Neuronal stem cell (in vitro differentiated cells): ENCODE data around the gene ARHGEF10L.

Source experiments
- DNase-seq: peaks from one replicate; pipeline ENCODE4 v3.0.0-alpha.2; 2013; ENCODE audit warnings: low spot score
- H2AFZ ChIP-seq: one replicate; pipeline ENCODE4 v1.6.1; 2013; ENCODE audit warnings: mild to moderate bottlenecking, low read length, inconsistent platforms
- H2AK5ac ChIP-seq: 2 replicates; pipeline ENCODE4 v1.6.1; 2013; ENCODE audit warnings: low read depth, mild to moderate bottlenecking, inconsistent platforms, low read length, moderate library complexity, mixed read lengths
- H2BK120ac ChIP-seq: 2 replicates; pipeline ENCODE4 v1.6.1; 2013; ENCODE audit warnings: low read depth, mild to moderate bottlenecking, inconsistent platforms, low read length, moderate library complexity, mixed read lengths
- H2BK12ac ChIP-seq: one replicate; pipeline ENCODE4 v1.6.1; 2013; ENCODE audit warnings: low read length, inconsistent platforms
- H2BK15ac ChIP-seq: 2 replicates; pipeline ENCODE4 v1.6.1; 2013; ENCODE audit warnings: mild to moderate bottlenecking, low read length, inconsistent platforms, mixed read lengths
- H2BK5ac ChIP-seq: one replicate; pipeline ENCODE4 v1.6.1; 2013; ENCODE audit warnings: inconsistent platforms, mild to moderate bottlenecking, low read length, moderate library complexity
- H3K14ac ChIP-seq: one replicate; pipeline ENCODE4 v1.6.1; 2013; ENCODE audit warnings: low read length, inconsistent platforms
- H3K18ac ChIP-seq: 2 replicates; pipeline ENCODE4 v1.6.1; 2013; ENCODE audit warnings: low read length, inconsistent platforms
- H3K23ac ChIP-seq: 2 replicates; pipeline ENCODE4 v1.6.1; 2013; ENCODE audit warnings: low read depth, mild to moderate bottlenecking, mixed read lengths, low read length, inconsistent platforms; ENCODE audit not compliant: poor library complexity
- H3K27ac ChIP-seq: replicated peaks from 3 replicates; pipeline ENCODE4 v1.5.1; 2013; ENCODE audit warnings: low read length, inconsistent platforms
- H3K27me3 ChIP-seq, 3 experiments: 2 replicates each; pipeline ENCODE4 v1.6.1; 2013; ENCODE audit warnings: low read length in 3 of 3, mild to moderate bottlenecking in 2 of 3, inconsistent platforms in 1 of 3, low read depth in 1 of 3, mixed read lengths in 1 of 3, moderate library complexity in 1 of 3; ENCODE audit not compliant: control insufficient read depth in 3 of 3, insufficient read depth in 3 of 3
- H3K36me3 ChIP-seq, 2 donors: replicated peaks in 1 of 2; 2 replicates each; pipeline ENCODE4 v1.6.1; 2013; ENCODE audit warnings: low read length in 2 of 2; ENCODE audit not compliant: control insufficient read depth in 2 of 2, insufficient read depth in 2 of 2
- H3K4ac ChIP-seq: 2 replicates; pipeline ENCODE4 v1.6.1; 2013; ENCODE audit warnings: inconsistent platforms, mild to moderate bottlenecking, low read length, moderate library complexity
- H3K4me1 ChIP-seq, 2 donors: 1 replicate in 1 of 2; 2 replicates in 1 of 2; pipeline ENCODE4 v1.6.1; 2013; ENCODE audit warnings: low read length in 2 of 2, low read depth in 1 of 2; ENCODE audit not compliant: control insufficient read depth in 2 of 2, insufficient read depth in 1 of 2
- H3K4me2 ChIP-seq: one replicate; pipeline ENCODE4 v1.6.1; 2013; ENCODE audit warnings: mild to moderate bottlenecking, low read length, inconsistent platforms; ENCODE audit not compliant: insufficient read depth, poor library complexity, severe bottlenecking
- H3K4me3 ChIP-seq, 2 donors: 2 replicates each; pipeline ENCODE4 v1.5.1; 2013; ENCODE audit warnings: low read length in 2 of 2, mild to moderate bottlenecking in 2 of 2, inconsistent platforms in 1 of 2, moderate library complexity in 1 of 2
- H3K79me1 ChIP-seq: one replicate; pipeline ENCODE4 v1.6.1; 2013; ENCODE audit warnings: low read depth, mild to moderate bottlenecking, inconsistent platforms, low read length, moderate library complexity
- H3K9ac ChIP-seq: one replicate; pipeline ENCODE4 v1.6.1; 2013; ENCODE audit warnings: mild to moderate bottlenecking, low read depth, low read length, inconsistent platforms; ENCODE audit not compliant: poor library complexity
- H3K9me3 ChIP-seq, 2 donors: replicated peaks in 1 of 2; 2 replicates each; pipeline versions ENCODE3 to v1.6.1; 2013; ENCODE audit warnings: low read length in 2 of 2, mild to moderate bottlenecking in 2 of 2, inconsistent platforms in 1 of 2, low read depth in 1 of 2, mixed read lengths in 1 of 2, moderate library complexity in 1 of 2; ENCODE audit not compliant: control insufficient read depth in 2 of 2, insufficient read depth in 1 of 2
- H4K8ac ChIP-seq: one replicate; pipeline ENCODE4 v1.6.1; 2013; ENCODE audit warnings: low read depth, mild to moderate bottlenecking, inconsistent platforms, low read length, moderate library complexity
- H4K91ac ChIP-seq: one replicate; pipeline ENCODE4 v1.6.1; 2013; ENCODE audit warnings: low read length, low read depth, mild to moderate bottlenecking, inconsistent platforms; ENCODE audit not compliant: poor library complexity
- WGBS, 2 donors: extraction: QIAGEN DNeasy Blood & Tissue Kit; methylation state at CpG; one replicate each; pipeline ENCODE4 v1.1.7; 2013; ENCODE audit warnings: missing lambda C conversion rate in 2 of 2, mixed read lengths in 1 of 2; ENCODE audit not compliant: insufficient read length in 2 of 2, insufficient replicate concordance in 1 of 2; ENCODE audit errors: extremely low coverage in 2 of 2; 5-methylcytosine and 5-hydroxymethylcytosine counted together

Gene ARHGEF10L

DNA sequence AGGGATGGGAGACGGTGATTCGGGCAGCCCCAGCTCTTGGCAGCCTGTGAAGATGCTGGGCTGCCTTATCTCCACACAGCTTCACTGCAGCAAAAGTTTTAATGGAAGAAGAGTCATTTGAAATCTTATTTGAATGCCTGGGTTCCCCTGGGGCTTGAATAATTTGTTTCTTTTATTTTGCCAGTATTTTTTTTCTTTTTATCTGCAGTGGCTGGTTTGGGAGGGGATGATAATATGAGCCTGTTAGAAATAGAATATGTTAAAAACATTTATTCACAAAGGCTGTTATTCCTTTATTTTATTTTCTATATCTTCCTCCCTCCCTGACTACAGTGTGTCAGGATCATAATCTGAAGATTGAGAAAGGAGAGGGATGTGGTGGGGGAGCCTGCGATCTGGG lies 103.4 kb downstream of the ARHGEF10L start:
- Histone ChIP-seq H3K9me3 (no peaks in the 10 kb centered on the region), H2BK120ac (no peak overlapping the region), H3K36me3 (peaks cover 14 to 62% of the 10 kb centered on the region in 2 donors), H3K4me1 (no peaks in the 10 kb centered on the region), H4K91ac (no peak overlapping the region), H3K27ac (no peak overlapping the region), H2BK15ac (no peak overlapping the region), H3K9ac (no peak overlapping the region), H3K79me1 (peaks cover 2% of the 10 kb centered on the region), H3K27me3 (no peaks in the 10 kb centered on the region), H2AK5ac (no peak overlapping the region), H3K18ac (no peak overlapping the region), H4K8ac (no peak overlapping the region), H3K4ac (no peak overlapping the region), H3K23ac (no peak overlapping the region), H3K14ac (no peak overlapping the region), H2BK5ac (no peak overlapping the region), H2BK12ac (no peak overlapping the region), H3K4me2 (no peak overlapping the region), H2AFZ (no peak overlapping the region), H3K4me3 (no peak overlapping the region)
- WGBS, 2 donors = no CpG with 5 or more reads among the region's 3 CpGs
- no peak for DNase-seq

DNA sequence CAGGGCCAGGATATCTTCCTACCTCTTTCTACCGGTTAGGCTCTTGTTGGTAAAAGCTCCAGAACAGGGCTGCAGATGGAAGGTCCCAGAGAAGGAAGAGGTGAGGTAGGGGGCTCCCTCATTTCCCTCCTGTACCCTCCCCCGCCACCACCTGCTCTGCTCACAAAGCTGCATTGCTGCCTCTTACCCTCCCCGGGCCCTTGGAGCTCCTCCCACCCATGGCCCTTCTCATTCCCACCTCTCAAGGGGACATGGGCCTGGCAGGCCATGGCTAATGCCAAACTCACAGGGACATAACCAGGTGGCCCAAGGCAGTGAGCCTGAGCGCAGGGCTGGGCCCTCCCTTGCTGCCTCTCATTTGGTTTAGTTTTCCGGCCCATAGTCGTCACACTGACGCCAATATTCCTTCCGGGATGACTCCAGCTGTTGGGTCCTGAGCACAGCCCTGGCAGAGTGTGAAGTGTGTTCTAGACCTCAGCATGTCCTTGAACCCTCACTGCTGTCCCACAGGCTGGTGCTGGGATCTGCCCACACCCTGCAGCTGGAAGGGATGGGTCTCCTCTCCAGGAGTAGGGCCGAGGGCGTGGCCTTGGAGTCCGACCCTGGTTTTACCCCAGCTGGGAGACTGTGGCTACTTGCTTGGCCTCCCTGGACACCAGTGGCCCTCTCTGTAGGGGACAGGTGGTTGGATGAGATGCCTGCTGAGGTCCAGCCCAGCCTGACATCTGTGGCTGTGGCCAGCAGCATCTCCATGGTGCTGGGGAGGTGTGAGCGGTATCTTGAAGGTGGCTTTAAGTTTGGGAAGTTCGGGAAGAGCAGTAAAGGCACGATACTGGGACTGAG lies 104.6 kb downstream of the ARHGEF10L start:
- Histone ChIP-seq H3K4me3 (no peak overlapping the region), H2BK15ac (no peak overlapping the region), H4K91ac (no peak overlapping the region), H2BK5ac (no peak overlapping the region), H3K23ac (no peak overlapping the region), H2AK5ac (no peak overlapping the region), H3K14ac (peak overlapping the region; percentile 32), H3K4me1 (no peaks in the 10 kb centered on the region), H3K27me3 (no peaks in the 10 kb centered on the region), H3K9ac (no peak overlapping the region), H3K79me1 (peaks cover 2% of the 10 kb centered on the region), H2BK120ac (no peak overlapping the region), H3K36me3 (peaks cover 7 to 62% of the 10 kb centered on the region in 2 donors), H2AFZ (no peak overlapping the region), H3K27ac (no peak overlapping the region), H3K18ac (peak overlapping the region; percentile 41), H2BK12ac (no peak overlapping the region), H3K4ac (no peak overlapping the region), H3K4me2 (no peak overlapping the region), H3K9me3 (no peaks in the 10 kb centered on the region), H4K8ac (no peak overlapping the region)
- no CpG with 5 or more reads among the region's 14 CpGs for WGBS, 2 donors
- no peak for DNase-seq

DNA sequence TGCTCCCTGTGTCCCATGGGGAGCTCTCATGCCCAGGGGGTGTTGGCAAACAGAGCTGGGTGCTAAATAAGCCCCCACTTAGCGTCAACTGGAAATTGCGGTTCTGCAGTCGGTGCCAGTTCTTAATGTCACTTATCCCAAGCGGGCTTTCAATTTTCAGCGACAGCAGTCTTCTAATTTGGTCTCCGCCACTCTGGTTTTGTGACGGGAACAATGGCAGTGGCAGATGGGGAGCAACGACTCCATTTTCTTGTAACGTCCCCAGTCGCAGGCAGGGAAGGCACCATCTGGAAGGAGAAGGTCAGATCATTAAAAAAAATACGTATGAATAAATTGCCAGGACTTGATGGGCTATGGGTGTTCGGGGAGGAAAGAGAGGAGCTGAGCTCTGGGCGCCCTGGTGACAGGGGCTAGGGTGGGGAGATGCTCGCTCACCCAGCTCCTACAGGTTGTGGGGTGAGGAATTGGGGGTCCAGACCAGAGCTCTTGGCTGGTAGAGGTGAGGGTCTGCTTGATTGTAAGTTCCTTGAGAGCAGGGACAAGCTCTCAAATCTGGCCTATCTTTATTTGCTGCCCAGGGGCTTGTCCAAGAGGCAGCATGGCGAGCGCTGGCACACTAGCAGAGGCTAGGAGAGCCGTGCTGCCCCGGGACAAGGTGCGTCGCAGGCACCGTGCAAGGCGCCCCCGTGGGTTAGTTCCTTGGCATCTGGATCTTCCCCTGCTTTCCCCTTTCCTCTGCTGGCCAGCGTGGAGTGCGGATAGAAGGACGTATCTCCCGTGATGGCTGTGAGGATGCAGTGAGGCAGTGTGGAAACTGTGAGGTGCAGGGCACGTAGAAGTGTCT lies 105.8 kb downstream of the ARHGEF10L start:
- Histone ChIP-seq H2BK120ac (no peak overlapping the region), H2BK15ac (no peak overlapping the region), H3K27ac (no peak overlapping the region), H2AFZ (no peak overlapping the region), H3K27me3 (no peaks in the 10 kb centered on the region), H2BK12ac (no peak overlapping the region), H3K4me2 (no peak overlapping the region), H3K79me1 (no peaks in the 10 kb centered on the region), H3K4me1 (no peaks in the 10 kb centered on the region), H4K8ac (no peak overlapping the region), H3K36me3 (peaks cover 2 to 56% of the 10 kb centered on the region in 2 donors), H2BK5ac (no peak overlapping the region), H2AK5ac (no peak overlapping the region), H3K9ac (no peak overlapping the region), H3K14ac (no peak overlapping the region), H3K4ac (no peak overlapping the region), H4K91ac (no peak overlapping the region), H3K18ac (no peak overlapping the region), H3K9me3 (no peaks in the 10 kb centered on the region), H3K23ac (no peak overlapping the region), H3K4me3 (no peak overlapping the region)
- DNase-seq = no peak
- WGBS, 2 donors = no CpG with 5 or more reads among the region's 28 CpGs
